HCT116 (cell line): Measurements from ENCODE around the gene IFNA8. TPM values are rescaled to one million over a fixed set of nuclear protein-coding genes. Genes with fewer than 3 reads are reported as not detected.

ENCODE experiments used
- ATAC-seq: fragments of 200-7000 bp; cut with Tn5 transposase; 2 replicates; pipeline ENCODE4 v1.9.1; 2020; ENCODE audit warnings: mild to moderate bottlenecking, moderate library complexity
- BruUV-seq: library from RNA; stranded (reverse); fragments of 400-500 nt; replicated peaks from 2 replicates; lab custom pipeline; 2021; lab: Mats Ljungman, UMichigan
- CTCF ChIA-PET: fragments of 300-600 bp; sonication (Branson Sonifier 250); formaldehyde crosslinking; loops from one replicate; lab custom pipeline; 2021; ENCODE audit warnings: antibody characterized with exemption; lab: Charles Lee
- POLR2A ChIA-PET: fragments of 300-600, 350-600 bp; sonication (Branson Sonifier 250); formaldehyde crosslinking; loops from one replicate; lab custom pipeline; 2021; ENCODE audit warnings: antibody characterized with exemption; lab: Charles Lee
- RAD21 ChIA-PET, 2 experiments: fragments of 300-600 bp; sonication (Branson Sonifier 250); formaldehyde crosslinking; loops; one replicate each; lab custom pipeline; 2023; ENCODE audit warnings: low total read pairs in 2 of 2; ENCODE audit not compliant: uncharacterized antibody in 2 of 2, unreplicated experiment in 2 of 2, low non-redundant PET in 1 of 2; lab: Charles Lee
- DNase-seq: peaks from one replicate; pipeline ENCODE4 v3.0.0-alpha.2; 2010; ENCODE audit warnings: low read depth, low spot score
- H2AFZ ChIP-seq: fragments of 200-600 bp; shearing (Covaris generic), sonication (generic); 2 replicates; pipeline ENCODE4 v1.6.1; 2017; ENCODE audit warnings: low read depth, mixed run types, mixed read lengths, antibody characterized with exemption, low read length; ENCODE audit not compliant: poor library complexity, severe bottlenecking
- H3K27ac ChIP-seq: 2 replicates; pipeline ENCODE4 v1.5.1; 2012; ENCODE audit warnings: low read depth, low read length
- H3K27me3 ChIP-seq: fragments of 200-600 bp; sonication (generic); 2 replicates; pipeline ENCODE4 v1.6.1; 2016; ENCODE audit warnings: mixed run types, low read length, mixed read lengths; ENCODE audit not compliant: insufficient read depth
- H3K36me3 ChIP-seq, 2 experiments: fragments of 200-500 bp in 1 of 2; fragments of 200-600 bp in 1 of 2; sonication (Bioruptor generic) in 1 of 2; sonication (generic) in 1 of 2; 2 replicates each; pipeline versions ENCODE4 v1.5.1 to v1.6.1; 2014 to 2016; ENCODE audit warnings: low read length in 2 of 2, inconsistent platforms in 1 of 2, mixed read lengths in 1 of 2, mixed run types in 1 of 2; ENCODE audit not compliant: insufficient read depth in 2 of 2, control insufficient read depth in 1 of 2
- H3K4me1 ChIP-seq, 2 experiments: fragments of 200-600 bp in 1 of 2; sonication (generic) in 1 of 2; 2 replicates each; pipeline versions ENCODE4 v1.5.1 to v1.6.1; 2012 to 2017; ENCODE audit warnings: low read length in 2 of 2, inconsistent platforms in 1 of 2, mild to moderate bottlenecking in 1 of 2, mixed read lengths in 1 of 2, mixed run types in 1 of 2, moderate library complexity in 1 of 2; ENCODE audit not compliant: insufficient read depth in 2 of 2, control insufficient read depth in 1 of 2
- H3K4me2 ChIP-seq: fragments of 200-600 bp; sonication (generic); 2 replicates; pipeline ENCODE4 v1.6.1; 2017; ENCODE audit warnings: mixed run types, low read length, mixed read lengths
- H3K4me3 ChIP-seq, 2 experiments: fragments of 200-600 bp in 1 of 2; sonication (generic) in 1 of 2; replicated peaks in 1 of 2; 2 replicates each; pipeline ENCODE4 v1.5.1; 2011 to 2016; ENCODE audit warnings: low read length in 2 of 2, control low read depth in 1 of 2, low read depth in 1 of 2, mild to moderate bottlenecking in 1 of 2, mixed read lengths in 1 of 2, mixed run types in 1 of 2
- H3K79me2 ChIP-seq: fragments of 200-600 bp; sonication (generic); 2 replicates; pipeline ENCODE4 v1.6.1; 2017; ENCODE audit warnings: mild to moderate bottlenecking, mixed run types, low read length, moderate library complexity, mixed read lengths; ENCODE audit not compliant: insufficient read depth
- H3K9ac ChIP-seq: fragments of 200-600 bp; sonication (generic); 2 replicates; pipeline ENCODE4 v1.6.1; 2016; ENCODE audit warnings: low read length, mixed read lengths
- H3K9me2 ChIP-seq: fragments of 200-600 bp; sonication (generic), shearing (Covaris generic); 2 replicates; pipeline ENCODE4 v1.6.1; 2017; ENCODE audit warnings: mixed run types, mild to moderate bottlenecking, moderate library complexity; ENCODE audit not compliant: insufficient read depth
- H3K9me3 ChIP-seq, 2 experiments: fragments of 200-500 bp in 1 of 2; fragments of 200-600 bp in 1 of 2; sonication (Bioruptor generic) in 1 of 2; sonication (generic) in 1 of 2; 2 replicates each; pipeline ENCODE4 v1.6.1; 2014 to 2017; ENCODE audit warnings: low read length in 2 of 2, mixed read lengths in 2 of 2, inconsistent platforms in 1 of 2, low read depth in 1 of 2, mild to moderate bottlenecking in 1 of 2, mixed run types in 1 of 2, moderate library complexity in 1 of 2; ENCODE audit not compliant: control insufficient read depth in 1 of 2, insufficient read depth in 1 of 2
- H4K20me1 ChIP-seq: fragments of 200-600 bp; sonication (generic), shearing (Covaris generic); 2 replicates; pipeline ENCODE4 v1.6.1; 2017; ENCODE audit warnings: mixed run types, mild to moderate bottlenecking, moderate library complexity; ENCODE audit not compliant: insufficient read depth
- CBX3 ChIP-seq: IDR thresholded peaks from 2 replicates; pipeline ENCODE4 v1.6.1; 2012; ENCODE audit warnings: low read depth
- EGR1 ChIP-seq: IDR thresholded peaks from 2 replicates; pipeline ENCODE4 v1.6.1; 2012; ENCODE audit warnings: low read depth
- EZH2 ChIP-seq: fragments of 200-600 bp; sonication (generic); IDR thresholded peaks from 2 replicates; pipeline ENCODE4 v1.6.1; 2017; ENCODE audit warnings: antibody characterized with exemption, mixed run types
- EZH2phosphoT487 ChIP-seq: fragments of 200-600 bp; IDR thresholded peaks from 2 replicates; pipeline ENCODE4 v1.6.1; 2018; ENCODE audit warnings: antibody characterized with exemption, borderline replicate concordance
- JUND ChIP-seq: IDR thresholded peaks from 2 replicates; pipeline ENCODE4 v1.6.1; 2012
- RAD21 ChIP-seq: IDR thresholded peaks from 2 replicates; pipeline ENCODE4 v1.6.1; 2012; ENCODE audit warnings: low read depth, mild to moderate bottlenecking
- SIN3A ChIP-seq: IDR thresholded peaks from 2 replicates; pipeline ENCODE4 v1.6.1; 2012; ENCODE audit warnings: low read depth
- SP1 ChIP-seq: IDR thresholded peaks from 2 replicates; pipeline ENCODE4 v1.6.1; 2012; ENCODE audit warnings: low read depth
- SRF ChIP-seq: IDR thresholded peaks from 2 replicates; pipeline ENCODE4 v1.6.1; 2012; ENCODE audit warnings: low read depth
- TCF7L2 ChIP-seq: IDR thresholded peaks from 2 replicates; pipeline ENCODE4 v1.7.0; 2011; ENCODE audit warnings: borderline replicate concordance, inconsistent platforms; ENCODE audit not compliant: insufficient read depth, insufficient read length; ENCODE audit errors: extremely low read depth
- ZNF274 ChIP-seq: fragments of 200-500 bp; sonication (Bioruptor generic); IDR thresholded peaks from 2 replicates; pipeline ENCODE4 v1.6.1; 2014; ENCODE audit warnings: mild to moderate bottlenecking, low read depth, low read length, inconsistent platforms
- intact Hi-C: fragments of 100-400 bp; cut with micrococcal nuclease; formaldehyde crosslinking; loops from 2 replicates; pipeline ENCODE4 v1.10.0; 2022
- total RNA-seq: library from RNA; stranded (reverse); gene quantifications from one replicate; pipeline ENCODE4 v1.2.1, GENCODE V29; 2021; ENCODE audit not compliant: unreplicated experiment
- TF ChIP-seq, protein P1 (sequence below), 3 experiments: fragments of 200-600 bp in 1 of 3; sonication (generic) in 1 of 3; IDR thresholded peaks in 2 of 3; conservative IDR thresholded peaks in 1 of 3; 2 replicates each; pipeline ENCODE4 v1.5.1; 2012 to 2017; ENCODE audit warnings: low read depth in 2 of 3, low read length in 2 of 3, antibody characterized with exemption in 1 of 3, borderline replicate concordance in 1 of 3, control low read depth in 1 of 3, mild to moderate bottlenecking in 1 of 3, mixed read lengths in 1 of 3, mixed run types in 1 of 3, moderate library complexity in 1 of 3; ENCODE audit not compliant: insufficient read depth in 1 of 3
- TF ChIP-seq, protein P2 (sequence below): IDR thresholded peaks from 2 replicates; pipeline ENCODE4 v1.6.1; 2012
- TF ChIP-seq, protein P3 (sequence below): IDR thresholded peaks from 2 replicates; pipeline ENCODE4 v1.6.1; 2012; ENCODE audit warnings: low read depth
- TF ChIP-seq, protein P4 (sequence below): IDR thresholded peaks from 2 replicates; pipeline ENCODE4 v1.6.1; 2011; ENCODE audit warnings: mild to moderate bottlenecking, low read length, moderate library complexity; ENCODE audit not compliant: insufficient replicate concordance; ENCODE audit errors: extremely low read depth

IFNA8 gene
- total RNA-seq, 1 experiment from 2014 or later, result not detected

DNA sequence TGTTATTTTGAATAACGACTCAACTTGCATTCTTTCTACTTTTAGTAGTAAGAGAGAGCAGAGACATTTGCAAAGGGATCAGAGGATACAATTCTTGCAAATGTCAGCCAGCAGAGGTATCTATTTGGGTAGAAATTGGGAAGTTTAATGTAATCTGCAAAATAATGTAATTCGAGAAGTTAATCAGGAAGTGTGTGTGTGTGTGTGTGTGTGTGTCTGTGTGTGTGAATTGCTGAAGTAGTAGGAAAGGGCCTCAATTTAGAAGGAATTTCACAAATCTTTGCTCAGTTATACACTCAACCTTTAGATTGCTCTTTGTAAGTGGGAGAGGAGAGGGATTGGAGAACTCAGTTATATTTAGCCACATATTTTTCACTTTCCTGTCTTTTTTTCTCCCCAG is 20.3 kb downstream of the IFNA8 start:
- Histone ChIP-seq H3K27me3 (no peaks in the 10 kb centered on the region), H3K36me3 (no peaks in the 10 kb centered on the region), H4K20me1 (no peaks in the 10 kb centered on the region)
- no peak for DNase-seq
- CTCF ChIA-PET, result no interaction called here
- RAD21 ChIA-PET, result no interaction called here
- TF ChIP-seq, protein P1, sequence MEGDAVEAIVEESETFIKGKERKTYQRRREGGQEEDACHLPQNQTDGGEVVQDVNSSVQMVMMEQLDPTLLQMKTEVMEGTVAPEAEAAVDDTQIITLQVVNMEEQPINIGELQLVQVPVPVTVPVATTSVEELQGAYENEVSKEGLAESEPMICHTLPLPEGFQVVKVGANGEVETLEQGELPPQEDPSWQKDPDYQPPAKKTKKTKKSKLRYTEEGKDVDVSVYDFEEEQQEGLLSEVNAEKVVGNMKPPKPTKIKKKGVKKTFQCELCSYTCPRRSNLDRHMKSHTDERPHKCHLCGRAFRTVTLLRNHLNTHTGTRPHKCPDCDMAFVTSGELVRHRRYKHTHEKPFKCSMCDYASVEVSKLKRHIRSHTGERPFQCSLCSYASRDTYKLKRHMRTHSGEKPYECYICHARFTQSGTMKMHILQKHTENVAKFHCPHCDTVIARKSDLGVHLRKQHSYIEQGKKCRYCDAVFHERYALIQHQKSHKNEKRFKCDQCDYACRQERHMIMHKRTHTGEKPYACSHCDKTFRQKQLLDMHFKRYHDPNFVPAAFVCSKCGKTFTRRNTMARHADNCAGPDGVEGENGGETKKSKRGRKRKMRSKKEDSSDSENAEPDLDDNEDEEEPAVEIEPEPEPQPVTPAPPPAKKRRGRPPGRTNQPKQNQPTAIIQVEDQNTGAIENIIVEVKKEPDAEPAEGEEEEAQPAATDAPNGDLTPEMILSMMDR (IDR thresholded peaks at IDR 0.05 in 2 of 3, conservative IDR thresholded peaks at IDR 0.05 in 1 of 3; ENCODE audit: borderline replicate concordance in 1 of 3, insufficient read depth in 1 of 3, low read depth in 2 of 3, low read length in 2 of 3), result no peak
- TF ChIP-seq JUND (no peak), ZNF274 (no peak), SP1 (no peak), TCF7L2 (no peak), SRF (no peak), SIN3A (no peak), EZH2phosphoT487 (no peak), CBX3 (no peak), EGR1 (no peak), EZH2 (no peak), RAD21 (no peak)
- TF ChIP-seq, protein P2, sequence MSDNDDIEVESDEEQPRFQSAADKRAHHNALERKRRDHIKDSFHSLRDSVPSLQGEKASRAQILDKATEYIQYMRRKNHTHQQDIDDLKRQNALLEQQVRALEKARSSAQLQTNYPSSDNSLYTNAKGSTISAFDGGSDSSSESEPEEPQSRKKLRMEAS, result no peak
- TF ChIP-seq, protein P3, sequence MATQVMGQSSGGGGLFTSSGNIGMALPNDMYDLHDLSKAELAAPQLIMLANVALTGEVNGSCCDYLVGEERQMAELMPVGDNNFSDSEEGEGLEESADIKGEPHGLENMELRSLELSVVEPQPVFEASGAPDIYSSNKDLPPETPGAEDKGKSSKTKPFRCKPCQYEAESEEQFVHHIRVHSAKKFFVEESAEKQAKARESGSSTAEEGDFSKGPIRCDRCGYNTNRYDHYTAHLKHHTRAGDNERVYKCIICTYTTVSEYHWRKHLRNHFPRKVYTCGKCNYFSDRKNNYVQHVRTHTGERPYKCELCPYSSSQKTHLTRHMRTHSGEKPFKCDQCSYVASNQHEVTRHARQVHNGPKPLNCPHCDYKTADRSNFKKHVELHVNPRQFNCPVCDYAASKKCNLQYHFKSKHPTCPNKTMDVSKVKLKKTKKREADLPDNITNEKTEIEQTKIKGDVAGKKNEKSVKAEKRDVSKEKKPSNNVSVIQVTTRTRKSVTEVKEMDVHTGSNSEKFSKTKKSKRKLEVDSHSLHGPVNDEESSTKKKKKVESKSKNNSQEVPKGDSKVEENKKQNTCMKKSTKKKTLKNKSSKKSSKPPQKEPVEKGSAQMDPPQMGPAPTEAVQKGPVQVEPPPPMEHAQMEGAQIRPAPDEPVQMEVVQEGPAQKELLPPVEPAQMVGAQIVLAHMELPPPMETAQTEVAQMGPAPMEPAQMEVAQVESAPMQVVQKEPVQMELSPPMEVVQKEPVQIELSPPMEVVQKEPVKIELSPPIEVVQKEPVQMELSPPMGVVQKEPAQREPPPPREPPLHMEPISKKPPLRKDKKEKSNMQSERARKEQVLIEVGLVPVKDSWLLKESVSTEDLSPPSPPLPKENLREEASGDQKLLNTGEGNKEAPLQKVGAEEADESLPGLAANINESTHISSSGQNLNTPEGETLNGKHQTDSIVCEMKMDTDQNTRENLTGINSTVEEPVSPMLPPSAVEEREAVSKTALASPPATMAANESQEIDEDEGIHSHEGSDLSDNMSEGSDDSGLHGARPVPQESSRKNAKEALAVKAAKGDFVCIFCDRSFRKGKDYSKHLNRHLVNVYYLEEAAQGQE, result no peak
- TF ChIP-seq, protein P4, sequence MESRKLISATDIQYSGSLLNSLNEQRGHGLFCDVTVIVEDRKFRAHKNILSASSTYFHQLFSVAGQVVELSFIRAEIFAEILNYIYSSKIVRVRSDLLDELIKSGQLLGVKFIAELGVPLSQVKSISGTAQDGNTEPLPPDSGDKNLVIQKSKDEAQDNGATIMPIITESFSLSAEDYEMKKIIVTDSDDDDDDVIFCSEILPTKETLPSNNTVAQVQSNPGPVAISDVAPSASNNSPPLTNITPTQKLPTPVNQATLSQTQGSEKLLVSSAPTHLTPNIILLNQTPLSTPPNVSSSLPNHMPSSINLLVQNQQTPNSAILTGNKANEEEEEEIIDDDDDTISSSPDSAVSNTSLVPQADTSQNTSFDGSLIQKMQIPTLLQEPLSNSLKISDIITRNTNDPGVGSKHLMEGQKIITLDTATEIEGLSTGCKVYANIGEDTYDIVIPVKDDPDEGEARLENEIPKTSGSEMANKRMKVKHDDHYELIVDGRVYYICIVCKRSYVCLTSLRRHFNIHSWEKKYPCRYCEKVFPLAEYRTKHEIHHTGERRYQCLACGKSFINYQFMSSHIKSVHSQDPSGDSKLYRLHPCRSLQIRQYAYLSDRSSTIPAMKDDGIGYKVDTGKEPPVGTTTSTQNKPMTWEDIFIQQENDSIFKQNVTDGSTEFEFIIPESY, result no peak
- TF ChIP-seq, all 23 proteins: peak for 0
- no peak for ATAC-seq
- Histone ChIP-seq H3K27ac (no peak overlapping the region), H3K4me2 (no peak overlapping the region), H3K9ac (no peak overlapping the region), H3K4me1 (no peaks in the 10 kb centered on the region), H3K9me2 (no peaks in the 10 kb centered on the region), H3K9me3 (no peaks in the 10 kb centered on the region), H3K79me2 (no peaks in the 10 kb centered on the region), H3K4me3 (no peak overlapping the region), H2AFZ (no peak overlapping the region)
- BruUV-seq, result no TSS peak
- POLR2A ChIA-PET, result no interaction called here
- intact Hi-C loops, result no loop called here
